Thoracic aorta (tissue), 2 donors: ENCODE data around the gene EGR1. TPM values are rescaled to one million over a fixed set of nuclear protein-coding genes. Genes with fewer than 3 reads are reported as not detected.
"Not testable (repeated sequence)": the region's sequence is repeated elsewhere in the genome, so short reads cannot be mapped to it uniquely, and the experiment has no call there.

Source experiments
- ATAC-seq: fragments of 150-250 bp; one replicate; pipeline ENCODE4 v1.8.0; 2017; ENCODE audit warnings: low read depth; ENCODE audit not compliant: insufficient number of reproducible peaks, low FRiP score
- DNase-seq: peaks from one replicate; pipeline ENCODE4 v3.0.0-alpha.2; 2020; ENCODE audit warnings: low spot score
- H3K27ac ChIP-seq, 2 donors: fragments of 200-600 bp; sonication (generic); 1 replicate in 1 of 2; 2 replicates in 1 of 2; pipeline ENCODE4 v1.5.1; 2016; ENCODE audit warnings: mild to moderate bottlenecking in 2 of 2, moderate library complexity in 2 of 2
- H3K27me3 ChIP-seq: fragments of 200-600 bp; sonication (generic); replicated peaks from 2 replicates; pipeline ENCODE4 v1.6.0; 2016; ENCODE audit warnings: mild to moderate bottlenecking; ENCODE audit not compliant: insufficient read depth
- H3K36me3 ChIP-seq: fragments of 200-600 bp; sonication (generic); one replicate; pipeline ENCODE4 v1.5.1; 2016
- H3K4me1 ChIP-seq, 2 donors: fragments of 200-600 bp; sonication (generic); 1 replicate in 1 of 2; 2 replicates in 1 of 2; pipeline versions ENCODE4 v1.5.1 to v1.6.0; 2016; ENCODE audit warnings: low read depth in 2 of 2, mild to moderate bottlenecking in 1 of 2; ENCODE audit not compliant: control insufficient read depth in 1 of 2
- H3K4me3 ChIP-seq: fragments of 200-600 bp; sonication (generic); 2 replicates; pipeline ENCODE4 v1.5.1; 2016; ENCODE audit warnings: mild to moderate bottlenecking
- H3K9me3 ChIP-seq: fragments of 200-600 bp; sonication (generic); 2 replicates; pipeline ENCODE4 v1.5.1; 2016
- CTCF ChIP-seq: fragments of 200-600 bp; sonication (generic); IDR thresholded peaks from one replicate; pipeline ENCODE4 v1.5.1; 2019; ENCODE audit warnings: antibody characterized with exemption
- total RNA-seq, 2 donors: library from RNA; depleted of rRNA; stranded (reverse); fragments of >200 nt; gene quantifications; one replicate each; pipeline versions ENCODE4 v1.1.0 to v1.2.3, GENCODE V29; 2016

EGR1 gene
- total RNA-seq, 2 donors from 2014 or later, result 98.3 to 340 TPM

GRCh38 chr5:138470322-138471051 lies 5.2 kb downstream of the EGR1 start:
- Histone ChIP-seq H3K36me3 (peaks cover 8% of the 10 kb centered on the region), H3K27me3 (no peaks in the 10 kb centered on the region), H3K9me3 (no peaks in the 10 kb centered on the region), H3K4me3 (no peak overlapping the region), H3K4me1 (peaks cover 8 to 29% of the 10 kb centered on the region in 2 donors), H3K27ac (peak overlapping the region in 1 of 2 donors; percentile 23)
- peak; percentile 5 for ATAC-seq
- no peak for DNase-seq
- TF ChIP-seq CTCF, result no peak

GRCh38 chr5:138471052-138471361 lies 5.7 kb downstream of the EGR1 start:
- Histone ChIP-seq H3K4me3 (no peak overlapping the region), H3K4me1 (peaks cover 8 to 29% of the 10 kb centered on the region in 2 donors), H3K36me3 (peaks cover 8% of the 10 kb centered on the region), H3K9me3 (no peaks in the 10 kb centered on the region), H3K27ac (no peak overlapping the region), H3K27me3 (no peaks in the 10 kb centered on the region)
- DNase-seq (no peak), ATAC-seq (no peak)
- no peak for TF ChIP-seq CTCF

GRCh38 chr5:138472353-138472752 lies 7.1 kb downstream of the EGR1 start:
- Histone ChIP-seq H3K9me3 (no peaks in the 10 kb centered on the region), H3K4me3 (no peak overlapping the region), H3K4me1 (peaks cover under 1 to 15% of the 10 kb centered on the region in 2 donors), H3K27me3 (no peaks in the 10 kb centered on the region), H3K36me3 (peaks cover 4% of the 10 kb centered on the region), H3K27ac (no peak overlapping the region)
- no peak for TF ChIP-seq CTCF
- no peak for ATAC-seq
- no peak for DNase-seq

GRCh38 chr5:138473151-138473550 lies 7.9 kb downstream of the EGR1 start:
- not testable (repeated sequence) for H3K27me3 ChIP-seq, ATAC-seq

GRCh38 chr5:138476918-138477317 lies 11.6 kb downstream of the EGR1 start:
- Histone ChIP-seq H3K9me3 (no peaks in the 10 kb centered on the region), H3K27ac (no peak overlapping the region), H3K27me3 (no peaks in the 10 kb centered on the region), H3K4me1 (no peaks in the 10 kb centered on the region), H3K36me3 (no peaks in the 10 kb centered on the region), H3K4me3 (no peak overlapping the region)
- ATAC-seq (no peak), DNase-seq (no peak)
- TF ChIP-seq CTCF, result no peak

More at GRCh38 chr5:138473151-138473550, 7.9 kb downstream of the EGR1 start:
- H3K36me3 ChIP-seq, H3K4me1 ChIP-seq, H3K9me3 ChIP-seq, H3K4me3 ChIP-seq, H3K27ac ChIP-seq, DNase-seq: not testable (repeated sequence)

- no peak for ATAC-seq
- TF ChIP-seq CTCF, result no peak
- no peaks in the 10 kb centered on the region for H3K36me3 ChIP-seq
- no peaks in the 10 kb centered on the region for H3K9me3 ChIP-seq
- DNase-seq, result no peak
- H3K4me3 ChIP-seq, result no peak overlapping the region
- no peak overlapping the region for H3K27ac ChIP-seq
- no peaks in the 10 kb centered on the region for H3K27me3 ChIP-seq
- H3K4me1 ChIP-seq, result no peaks in the 10 kb centered on the region
Observed at GRCh38 chr5:138482638-138483037, 17.4 kb downstream of the EGR1 start.
